ENCODE measurements around the gene TPT1.

TPT1 gene

DNA sequence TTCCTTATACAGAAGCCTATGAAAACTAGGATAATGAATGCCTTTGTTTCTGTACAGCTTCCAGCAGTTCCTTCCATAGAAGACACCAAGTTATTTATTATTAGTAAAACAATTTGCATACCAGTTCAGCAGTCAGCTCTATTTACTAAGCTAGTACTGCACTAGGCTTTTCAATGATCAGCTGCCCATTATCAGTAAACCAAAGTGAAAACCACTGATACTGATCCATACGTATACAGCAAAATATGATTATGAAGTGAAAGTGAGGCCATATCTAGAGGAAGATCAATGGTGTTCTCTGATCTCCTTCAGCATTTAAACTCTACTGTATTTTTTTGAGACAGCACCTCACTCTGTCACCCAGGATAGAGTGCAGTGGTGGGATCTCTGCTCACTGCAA lies 3.2 kb downstream of the TPT1 start:
- no peak overlapping the region for H3K4me3 ChIP-seq (ENCODE audit: low read depth, low read length)
- no peak for DNase-seq (ENCODE audit: low read depth)

DNA sequence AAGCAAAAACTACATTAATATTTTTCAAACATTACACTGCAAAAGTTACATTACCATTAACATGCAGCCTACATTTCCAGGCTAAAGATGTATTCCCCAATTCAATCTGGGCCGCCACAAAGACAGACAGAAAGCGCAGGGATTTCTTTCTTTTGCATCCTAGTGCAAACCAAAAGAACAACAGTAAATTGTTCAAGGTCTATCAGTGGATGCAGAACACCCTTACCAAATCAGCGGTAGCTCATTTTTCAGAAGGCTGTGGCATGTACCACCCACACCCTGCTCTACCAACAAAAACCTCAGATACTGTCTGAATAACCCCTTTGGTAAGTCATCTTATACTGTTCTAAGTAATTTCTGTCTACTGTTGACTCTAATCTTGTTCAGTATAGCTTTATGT lies 3.6 kb downstream of the TPT1 start:
- no peak for DNase-seq (ENCODE audit: low read depth)
- no peak overlapping the region for H3K4me3 ChIP-seq (ENCODE audit: low read depth, low read length)

DNA sequence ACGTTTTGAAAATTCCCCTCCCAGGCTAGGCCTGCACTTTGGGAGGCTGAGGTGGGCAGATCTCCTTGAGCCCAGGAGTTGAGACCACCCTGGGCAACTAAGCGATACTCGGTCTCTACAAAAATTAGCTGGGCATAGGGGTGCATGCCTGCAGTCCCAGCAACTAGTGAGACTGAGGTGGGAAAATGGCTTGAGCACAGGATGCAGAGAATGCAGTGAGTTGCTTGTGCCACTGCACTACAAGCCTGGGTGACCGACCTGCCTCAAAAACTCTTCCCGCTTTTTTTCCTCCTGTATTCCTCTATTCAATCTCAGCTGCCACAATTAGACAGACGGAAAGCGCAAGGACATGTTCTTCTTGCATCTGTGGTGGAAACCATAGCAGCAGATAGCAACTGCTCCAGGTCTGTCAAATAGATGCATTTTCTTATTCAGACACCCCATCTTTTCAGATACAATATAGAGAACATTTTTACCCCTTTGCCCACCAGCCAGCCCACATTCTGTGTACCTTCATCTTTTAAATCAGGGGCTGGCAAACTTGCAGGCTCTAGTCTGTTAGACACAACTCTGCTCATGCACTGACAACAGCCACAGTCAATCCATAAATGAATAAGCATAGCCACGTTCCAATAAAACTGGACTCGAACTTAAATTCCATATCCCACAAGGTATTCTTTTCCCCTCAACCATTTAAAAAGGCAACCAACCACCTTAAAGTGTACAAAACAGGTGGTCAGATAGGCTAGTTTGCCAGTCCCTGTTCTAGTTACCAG lies 4.8 kb downstream of the TPT1 start:
- no peak for DNase-seq (ENCODE audit: low read depth)

DNA sequence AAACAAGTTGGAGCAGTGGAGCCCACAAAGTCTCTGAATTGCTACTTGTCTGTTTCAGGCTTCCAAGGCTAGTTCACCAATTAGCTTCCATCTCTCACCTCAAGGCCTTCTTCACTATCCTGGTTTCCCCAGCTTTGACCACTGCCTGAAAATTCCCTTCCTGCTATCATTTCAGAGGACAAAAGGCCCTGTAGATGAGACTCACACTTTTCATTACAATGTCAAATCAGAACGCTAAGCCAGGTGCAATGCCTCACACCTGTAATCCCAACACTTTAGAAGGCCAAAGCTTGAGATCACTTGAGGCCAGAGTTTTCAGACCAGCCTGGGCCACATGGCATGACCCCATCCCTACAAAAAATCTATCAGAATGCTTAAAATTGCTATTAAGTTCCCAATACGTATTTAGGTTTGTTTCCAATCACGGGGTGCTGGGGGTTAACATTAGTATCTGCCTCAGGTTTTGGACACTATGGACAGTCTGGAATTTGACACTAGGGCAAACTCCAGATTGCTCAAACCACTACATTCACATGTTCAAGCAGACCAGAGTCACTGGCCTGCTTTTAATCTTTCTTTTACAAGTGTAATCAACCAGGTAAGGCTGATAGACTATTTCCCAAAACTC lies 5.5 kb downstream of the TPT1 start:
- H3K4me3 ChIP-seq (ENCODE audit: low read depth, low read length) = no peak overlapping the region

More for the DNA sequence above, 4.8 kb downstream of the TPT1 start:
- H3K4me3 ChIP-seq (ENCODE audit: low read depth, low read length) = no peak overlapping the region

DNA sequence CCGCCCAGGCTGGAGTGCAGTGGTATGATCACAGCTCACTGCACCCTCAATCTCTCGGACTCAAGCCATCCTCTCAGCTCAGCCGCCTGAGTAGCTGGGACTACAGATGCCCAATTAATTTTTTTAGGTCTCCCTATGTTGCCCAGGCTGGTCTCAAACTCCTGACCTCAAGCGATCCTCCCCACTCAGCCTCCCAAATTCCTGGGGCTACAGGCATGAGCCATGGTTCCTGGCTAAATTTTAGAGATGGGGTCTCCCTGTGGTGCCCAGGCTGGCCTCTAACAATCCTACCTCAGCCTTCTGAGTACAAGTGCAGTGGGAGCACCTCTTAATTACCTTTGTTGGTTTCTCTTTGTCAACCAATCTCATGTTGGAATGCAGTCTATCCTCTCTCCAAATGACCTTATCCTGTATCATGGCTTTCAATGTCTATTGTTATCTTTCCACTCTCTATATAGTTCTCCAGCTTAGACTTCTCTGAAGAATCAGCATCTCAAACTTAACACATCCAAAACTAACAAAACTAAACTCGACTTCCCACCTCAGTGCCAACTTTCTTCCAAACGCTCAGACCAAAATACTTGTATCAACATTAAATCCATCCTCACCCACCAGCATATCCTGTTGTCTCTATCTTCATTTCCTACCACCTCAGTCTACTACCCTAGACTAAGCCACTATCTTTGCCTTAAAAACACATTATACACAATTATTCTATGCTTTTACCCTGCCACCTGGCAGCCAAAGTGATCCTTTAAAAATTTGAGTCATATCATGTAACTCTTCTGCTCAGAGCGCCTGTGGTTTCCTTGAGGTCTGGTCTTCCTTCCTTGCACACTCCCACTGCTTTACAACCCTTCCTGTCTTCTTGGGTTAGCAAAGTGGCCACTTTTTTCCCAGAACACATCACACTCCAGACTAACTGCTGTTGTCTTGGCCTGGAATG lies 6.7 kb downstream of the TPT1 start:
- no peak overlapping the region for H3K4me3 ChIP-seq (ENCODE audit: low read depth, low read length)
- DNase-seq (ENCODE audit: low read depth) = no peak

More for the DNA sequence above, 5.5 kb downstream of the TPT1 start:
- no peak for DNase-seq (ENCODE audit: low read depth)

DNA sequence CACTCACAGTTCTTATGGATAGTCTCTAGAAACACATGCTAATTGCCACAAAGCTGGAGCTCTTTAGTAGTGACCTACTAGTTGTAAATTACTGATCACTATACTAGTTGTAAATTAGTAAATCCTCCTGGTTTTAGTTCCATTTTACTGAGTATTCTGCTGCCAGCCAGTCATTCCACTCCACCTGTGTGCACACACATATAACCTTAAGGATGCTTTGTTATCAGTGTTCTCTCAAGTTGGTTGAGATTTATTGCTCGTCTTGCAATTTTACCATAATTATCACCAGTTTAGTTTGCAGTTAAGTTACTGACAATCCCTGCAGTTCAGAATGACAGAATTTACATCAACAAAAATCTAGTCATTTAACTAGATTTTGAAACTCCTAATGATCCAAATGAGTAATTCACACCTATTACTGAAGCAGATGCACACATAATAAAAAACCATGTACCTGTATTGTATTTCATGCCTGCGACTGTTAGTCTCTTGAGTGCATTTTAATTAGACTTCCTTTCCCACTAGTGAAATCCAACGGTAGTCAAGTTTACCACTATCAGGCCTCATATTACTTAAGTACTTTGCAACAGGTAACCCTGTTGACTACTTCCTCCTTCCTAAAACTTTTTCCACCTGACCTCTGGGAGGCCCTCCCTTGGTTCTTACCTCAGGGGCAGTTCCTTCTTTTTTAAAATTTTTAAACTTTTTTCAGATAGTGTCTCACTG lies 7.6 kb downstream of the TPT1 start:
- DNase-seq (ENCODE audit: low read depth) = no peak

DNA sequence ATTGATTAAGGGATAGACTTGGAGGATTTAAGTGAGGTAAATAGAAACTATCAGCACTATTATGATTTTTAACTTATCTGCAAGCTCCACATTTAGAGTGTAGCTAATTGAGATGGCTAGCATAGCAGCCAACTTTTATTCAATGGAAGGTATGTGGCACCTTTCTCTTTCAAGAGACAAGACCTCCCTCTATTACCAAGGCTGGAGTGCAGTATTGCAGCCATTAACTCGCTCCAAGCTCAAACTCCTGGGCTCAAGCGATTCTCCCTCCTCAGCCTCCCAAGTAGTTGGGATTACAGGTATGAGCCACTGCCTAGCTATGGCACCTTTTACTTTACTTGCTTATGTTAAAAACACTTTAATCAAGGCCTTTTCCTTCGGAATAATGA lies 8.2 kb downstream of the TPT1 start:
- H3K4me3 ChIP-seq (ENCODE audit: low read depth, low read length) = no peak overlapping the region
- DNase-seq (ENCODE audit: low read depth) = no peak

More for the DNA sequence above, 7.6 kb downstream of the TPT1 start:
- no peak overlapping the region for H3K4me3 ChIP-seq (ENCODE audit: low read depth, low read length)

DNA sequence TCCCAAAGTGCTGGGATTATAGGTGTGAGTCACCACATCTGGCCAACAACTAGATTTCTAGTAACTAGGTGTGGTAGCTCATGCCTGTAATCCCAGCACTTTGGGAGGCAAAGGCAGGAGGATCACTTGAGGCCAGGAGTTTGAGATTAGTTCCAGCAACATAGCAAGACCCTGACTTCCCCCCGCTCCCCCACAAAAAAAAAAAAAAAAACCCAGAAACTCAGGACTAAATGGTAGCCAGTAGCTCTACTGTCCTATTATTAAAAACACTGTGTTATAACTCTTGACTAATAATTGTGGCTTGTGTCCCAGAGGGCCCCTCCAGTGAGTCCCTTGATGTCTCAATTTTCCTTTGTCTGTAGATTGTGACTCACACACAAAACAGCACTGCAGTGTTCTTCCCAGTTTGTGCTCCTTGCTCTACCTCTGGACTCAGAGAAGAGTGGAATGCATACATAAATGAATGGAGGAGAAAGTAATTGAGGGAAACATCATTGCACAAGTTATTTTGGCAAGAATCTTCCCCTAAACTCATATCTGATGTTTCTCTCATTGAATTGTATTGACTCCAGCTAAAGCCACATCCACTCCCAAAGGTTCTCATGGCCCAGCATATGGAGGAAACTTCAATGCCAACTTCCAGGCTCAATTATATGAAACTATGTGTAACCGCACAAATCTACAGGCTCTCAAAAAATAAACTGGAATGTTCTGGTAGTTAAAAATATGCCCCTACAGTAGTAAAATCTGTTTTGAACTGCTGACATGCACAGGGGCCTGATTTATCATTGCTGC lies 8.8 kb downstream of the TPT1 start:
- DNase-seq (ENCODE audit: low read depth) = peak; percentile 80
- H3K4me3 ChIP-seq (ENCODE audit: low read depth, low read length) = no peak overlapping the region

DNA sequence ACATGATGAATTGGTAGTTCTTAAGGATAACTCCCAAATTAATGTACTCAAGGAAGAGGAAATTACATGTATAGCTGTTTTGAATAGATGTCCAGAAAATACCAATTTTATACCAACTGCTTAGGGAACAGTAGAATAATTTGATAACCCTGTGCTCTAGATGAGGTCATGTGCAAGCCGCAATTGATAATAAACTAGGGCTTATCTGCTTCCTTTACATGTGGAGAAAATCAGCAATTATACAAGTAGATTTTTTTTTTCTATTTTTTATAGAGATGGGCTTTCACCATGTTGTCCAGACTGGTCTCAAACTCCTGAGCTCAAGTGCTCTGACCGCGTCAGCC lies 9.3 kb downstream of the TPT1 start:
- H3K4me3 ChIP-seq (ENCODE audit: low read depth, low read length) = no peak overlapping the region
- no peak for DNase-seq (ENCODE audit: low read depth)

DNA sequence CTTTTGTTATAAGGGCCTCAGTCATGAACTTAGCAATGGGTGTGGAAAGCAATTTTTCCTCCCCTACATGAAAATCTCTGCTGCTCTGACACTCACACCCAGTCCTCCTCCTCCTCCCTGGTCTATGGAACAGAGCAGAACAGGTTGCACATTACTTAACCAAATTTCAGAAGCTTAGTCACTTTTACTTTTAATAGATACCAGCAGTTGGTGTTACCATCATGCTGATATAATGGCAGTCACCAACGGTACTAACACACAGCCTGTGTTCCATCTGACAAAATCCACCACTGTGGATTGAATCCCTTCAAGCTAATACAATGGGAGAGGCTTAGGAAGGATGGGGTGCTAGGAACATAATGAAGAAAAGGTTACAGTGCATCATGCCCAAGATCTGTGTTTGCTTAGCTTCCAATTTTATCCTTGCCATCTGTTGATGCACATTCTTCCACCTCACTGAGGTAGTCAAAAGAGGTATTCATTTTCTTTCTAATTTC lies 9.8 kb downstream of the TPT1 start:
- DNase-seq (ENCODE audit: low read depth) = no peak

DNA sequence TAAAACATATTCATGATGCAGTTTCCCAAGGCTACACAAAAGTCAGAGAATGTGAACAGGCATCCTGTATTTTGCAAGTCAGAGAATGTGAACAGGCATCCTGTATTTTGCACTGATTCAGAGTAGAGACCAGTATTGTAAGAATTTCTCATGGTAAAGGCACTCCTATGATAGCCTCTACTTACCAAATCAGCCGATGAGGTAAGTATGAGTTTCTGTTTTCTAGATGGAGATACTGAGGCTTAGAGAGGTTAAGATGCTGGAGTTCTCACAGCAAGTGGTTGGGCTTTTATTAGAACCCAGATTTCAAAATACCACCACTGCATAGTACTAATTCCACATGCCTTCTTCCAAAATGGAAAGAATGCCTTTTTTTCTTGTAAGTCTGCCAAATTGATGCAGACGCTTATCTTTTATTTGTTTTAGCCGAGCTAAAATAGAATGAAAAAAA lies 12.3 kb downstream of the TPT1 start:
- DNase-seq (ENCODE audit: low read depth) = no peak
- H3K4me3 ChIP-seq (ENCODE audit: low read depth, low read length) = no peak overlapping the region

More for the DNA sequence above, 9.8 kb downstream of the TPT1 start:
- no peak overlapping the region for H3K4me3 ChIP-seq (ENCODE audit: low read depth, low read length)

DNA sequence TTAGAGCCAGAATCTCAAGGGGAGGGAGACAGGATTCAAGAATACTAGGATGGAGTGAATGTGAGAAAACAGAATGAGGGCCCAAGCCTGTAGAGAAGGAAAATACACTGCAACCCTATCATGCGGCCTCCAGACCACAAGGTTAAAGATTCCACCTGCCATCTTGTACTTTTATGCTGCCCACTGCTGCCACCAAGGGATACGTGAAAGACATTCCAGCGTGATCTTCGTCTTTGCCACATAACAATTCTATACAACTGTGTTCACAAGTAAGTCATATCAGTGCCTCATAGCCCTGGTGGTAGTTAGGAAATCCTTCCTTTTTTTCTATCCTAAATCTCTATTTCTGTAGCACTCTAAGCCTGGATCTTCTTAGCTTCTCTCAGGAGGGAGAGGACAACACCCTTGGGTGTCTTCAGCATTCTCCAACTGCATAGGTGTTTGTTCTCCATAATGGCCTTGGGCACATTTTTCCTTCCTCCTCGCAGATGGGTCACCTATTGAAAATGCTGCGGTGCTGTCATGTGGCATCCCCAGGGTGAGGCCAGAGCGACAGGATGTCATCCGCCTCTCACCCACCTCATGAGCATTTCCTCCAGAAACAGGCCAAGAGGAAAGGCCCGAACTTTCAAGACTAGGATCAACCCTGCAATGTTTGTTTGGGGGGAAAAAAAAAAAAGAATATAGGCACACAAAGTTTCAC lies 13.6 kb downstream of the TPT1 start:
- DNase-seq (ENCODE audit: low read depth) = no peak
- H3K4me3 ChIP-seq (ENCODE audit: low read depth, low read length) = no peak overlapping the region

DNA sequence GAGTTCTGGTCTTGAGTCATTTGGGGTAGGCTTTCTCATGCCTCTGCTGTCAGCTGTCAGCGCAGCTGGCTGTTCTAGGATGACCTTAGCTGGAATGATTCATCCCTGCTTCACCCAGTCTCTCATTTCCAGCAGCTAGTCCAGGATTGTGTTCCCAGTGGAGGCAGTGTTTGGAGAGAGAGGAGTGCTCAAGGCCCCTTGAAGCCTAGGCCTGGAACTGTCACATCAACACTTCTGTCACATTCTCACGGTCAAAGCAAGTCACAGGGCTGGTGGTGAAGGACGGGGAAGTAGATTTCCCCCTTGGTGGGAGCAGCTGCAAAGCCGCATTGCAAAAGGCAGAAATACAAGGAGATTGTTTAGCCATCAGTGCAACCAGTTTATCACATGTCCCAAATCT lies 15.2 kb downstream of the TPT1 start:
- H3K4me3 ChIP-seq (ENCODE audit: low read depth, low read length) = no peak overlapping the region
- peak; percentile 77 for DNase-seq (ENCODE audit: low read depth)

DNA sequence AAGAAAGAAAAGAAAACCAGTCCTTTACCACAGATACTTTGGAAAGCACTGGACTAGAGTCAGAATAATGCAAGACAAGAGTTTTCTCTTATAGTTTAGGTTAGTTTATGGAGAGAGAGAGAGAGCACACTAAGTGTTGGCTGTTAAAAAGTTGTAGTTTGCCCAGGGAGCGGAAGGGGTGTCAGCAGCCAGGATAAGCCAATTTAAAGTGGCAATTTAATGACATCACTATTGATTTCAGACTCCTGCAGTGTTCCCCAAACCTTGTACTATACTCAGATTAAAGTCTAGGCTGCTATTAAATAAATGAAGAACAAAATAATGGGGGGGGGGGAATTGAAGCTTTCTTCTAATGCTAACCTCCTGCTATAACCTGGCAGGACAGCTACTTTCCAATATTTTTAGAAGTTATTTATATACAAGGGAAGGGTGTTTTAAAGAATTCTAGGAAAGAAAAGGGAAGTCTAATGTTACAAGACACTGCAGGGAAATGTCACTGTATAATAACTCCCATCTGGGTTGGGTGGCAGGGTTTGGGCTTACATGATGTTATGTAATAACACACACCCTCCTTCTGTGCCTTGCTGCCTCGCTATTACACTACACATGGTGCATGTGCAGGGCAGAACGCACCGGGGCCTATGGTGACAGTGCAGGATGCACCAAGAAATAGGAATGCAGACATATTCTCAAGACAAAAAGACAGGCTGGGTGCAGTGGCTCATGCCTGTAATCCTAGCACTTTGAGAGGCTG lies 19.9 kb downstream of the TPT1 start:
- no peak for DNase-seq (ENCODE audit: low read depth)
- no peak overlapping the region for H3K4me3 ChIP-seq (ENCODE audit: low read depth, low read length)

DNA sequence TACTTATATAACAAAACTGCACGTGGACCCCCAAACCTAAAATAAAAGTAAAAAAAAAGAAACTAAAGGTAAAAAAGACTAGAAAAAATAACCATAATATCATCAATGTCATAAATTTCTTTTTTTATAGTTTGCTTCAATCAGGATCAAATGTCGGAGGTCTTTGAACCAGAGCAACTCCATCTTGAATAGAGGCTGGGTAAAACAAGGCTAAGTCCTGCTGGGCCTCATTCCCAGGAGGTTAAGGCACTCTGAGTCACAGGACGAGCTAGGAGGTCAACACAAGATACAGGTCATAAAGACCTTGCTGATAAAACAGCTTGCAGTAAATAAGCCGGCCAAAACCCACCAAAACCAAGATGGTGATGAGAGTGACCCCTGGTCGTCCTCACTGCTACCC lies 24.0 kb downstream of the TPT1 start:
- DNase-seq (ENCODE audit: low read depth) = no peak
- H3K4me3 ChIP-seq (ENCODE audit: low read depth, low read length) = no peak overlapping the region

DNA sequence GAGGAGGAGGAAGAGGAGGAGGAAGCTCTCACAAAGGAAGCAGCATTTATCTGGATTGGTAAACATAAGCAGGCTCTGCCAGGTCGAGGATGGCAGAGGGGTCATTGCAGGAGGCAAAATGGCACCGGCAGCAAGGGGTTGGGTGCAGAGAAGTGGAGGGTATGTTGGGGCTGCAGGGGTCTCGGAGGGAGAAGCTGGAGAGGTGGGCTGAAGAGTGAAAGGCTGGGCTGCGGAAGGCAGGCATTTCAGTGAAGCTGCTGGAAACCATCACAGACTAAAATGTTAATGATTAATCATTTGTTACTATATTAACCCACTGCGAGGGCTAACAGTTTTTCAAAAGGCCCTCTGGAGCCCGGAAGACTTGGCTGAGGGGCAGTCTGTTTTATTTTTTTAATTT lies 24.6 kb downstream of the TPT1 start:
- no peak overlapping the region for H3K4me3 ChIP-seq (ENCODE audit: low read depth, low read length)
- DNase-seq (ENCODE audit: low read depth) = no peak

DNA sequence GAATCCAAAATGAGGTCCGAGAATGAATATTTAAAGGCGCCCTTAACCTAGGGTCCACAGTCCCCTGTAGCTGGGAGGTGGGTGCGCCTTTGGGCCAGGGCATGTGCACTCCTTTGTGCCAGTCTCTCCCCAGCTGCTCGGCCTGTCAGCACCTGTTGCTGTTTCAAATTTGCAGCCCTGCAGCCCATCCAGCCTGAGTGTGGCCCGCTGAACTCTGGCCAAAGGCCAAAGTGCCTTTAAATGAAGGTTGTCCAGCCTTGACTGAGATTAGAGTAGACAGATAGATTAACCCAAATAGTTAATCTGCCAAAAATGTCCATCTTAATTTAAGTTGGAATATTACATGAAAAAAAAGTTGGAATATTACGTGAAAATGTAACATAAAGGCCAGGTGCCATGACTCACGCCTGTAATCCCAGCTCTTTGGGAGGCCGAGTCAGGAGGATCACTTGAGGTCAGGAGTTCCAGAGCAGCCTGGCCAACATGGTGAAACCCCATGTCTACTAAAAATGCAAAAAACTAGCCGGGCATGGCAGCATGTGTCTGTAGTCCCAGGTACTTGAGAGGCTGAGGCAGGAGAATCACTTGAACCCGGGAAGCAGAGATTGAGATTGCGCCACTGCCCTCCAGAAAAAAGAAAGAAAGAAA lies 25.3 kb downstream of the TPT1 start:
- no peak for DNase-seq (ENCODE audit: low read depth)
- H3K4me3 ChIP-seq (ENCODE audit: low read depth, low read length) = no peak overlapping the region

Data from skeletal muscle cell (primary cell).